MCF 10A (cell line): ENCODE measurements around the gene LRCH4. TPM values are rescaled to one million over a fixed set of nuclear protein-coding genes. Genes with fewer than 3 reads are reported as not detected.

ENCODE experiments used
- BruUV-seq: library from RNA; stranded (reverse); fragments of 400-500 nt; replicated peaks from 2 replicates; lab custom pipeline; 2021; lab: Mats Ljungman, UMichigan
- CTCF ChIA-PET: fragments of 300-600 bp; sonication (Branson Sonifier 250); formaldehyde crosslinking; extraction: SDS; loops from one replicate; lab custom pipeline; 2021; ENCODE audit warnings: antibody characterized with exemption, inconsistent platforms; lab: Yijun Ruan, JAX
- POLR2A ChIA-PET: fragments of 300-600, 350-650 bp; sonication (Branson Sonifier 250); formaldehyde crosslinking; extraction: SDS; loops from one replicate; lab custom pipeline; 2020; ENCODE audit warnings: antibody characterized with exemption, inconsistent platforms; lab: Yijun Ruan, JAX
- DNase-seq: peaks from one replicate; pipeline ENCODE4 v3.0.0-alpha.2; 2018; ENCODE audit not compliant: unreplicated experiment
- H3K27ac Mint-ChIP-seq: one replicate; pipeline ENCODE4 v1.8.0; 2022; ENCODE audit warnings: mild to moderate bottlenecking, low read depth, mixed read lengths; ENCODE audit not compliant: unreplicated experiment
- H3K27me3 Mint-ChIP-seq: one replicate; pipeline ENCODE4 v1.8.0; 2022; ENCODE audit warnings: mixed read lengths; ENCODE audit not compliant: insufficient read depth, unreplicated experiment
- H3K36me3 Mint-ChIP-seq: one replicate; pipeline ENCODE4 v1.8.0; 2022; ENCODE audit warnings: mild to moderate bottlenecking, moderate library complexity, mixed read lengths; ENCODE audit not compliant: insufficient read depth, unreplicated experiment
- H3K4me1 Mint-ChIP-seq: one replicate; pipeline ENCODE4 v1.8.0; 2022; ENCODE audit warnings: mixed read lengths; ENCODE audit not compliant: insufficient read depth, unreplicated experiment
- H3K4me3 Mint-ChIP-seq: one replicate; pipeline ENCODE4 v1.8.0; 2022; ENCODE audit warnings: mild to moderate bottlenecking, moderate library complexity, mixed read lengths; ENCODE audit not compliant: unreplicated experiment
- H3K9me3 Mint-ChIP-seq: one replicate; pipeline ENCODE4 v1.8.0; 2022; ENCODE audit warnings: mixed read lengths; ENCODE audit not compliant: unreplicated experiment
- CTCF ChIP-seq: fragments of 200-600 bp; IDR thresholded peaks from one replicate; pipeline ENCODE4 v1.8.0; 2022; ENCODE audit warnings: antibody characterized with exemption, mild to moderate bottlenecking; ENCODE audit not compliant: unreplicated experiment
- intact Hi-C: fragments of 100-400 bp; cut with micrococcal nuclease; formaldehyde crosslinking; loops from 2 replicates; pipeline ENCODE4 v1.14.1; 2022
- total RNA-seq: library from RNA; stranded (reverse); gene quantifications from 2 replicates; pipeline ENCODE4 v1.2.3, GENCODE V29; 2022

Gene LRCH4
- total RNA-seq, 1 experiment from 2014 or later, result 22.3 TPM

GRCh38 chr7:100582041-100582579 lies 3.8 kb downstream of the LRCH4 start:
- Mint-ChIP-seq H3K4me3 (no peak overlapping the region), H3K4me1 (peaks cover 13% of the 10 kb centered on the region), H3K36me3 (peaks cover 23% of the 10 kb centered on the region), H3K27me3 (no peaks in the 10 kb centered on the region), H3K27ac (no peak overlapping the region), H3K9me3 (no peaks in the 10 kb centered on the region)
- intact Hi-C loops, result no loop called here
- POLR2A ChIA-PET, result interaction anchor here (0.5 kb wide), 1 partner anchor 22 kb away, joined by 3 read pairs; no protein-coding TSS in a partner anchor
- DNase-seq, result no peak
- CTCF ChIA-PET, result interaction anchor here (0.5 to 1.3 kb wide), 3 partner anchors 18 to 109 kb away, joined by 3 to 4 read pairs (median 4); partner anchors contain the start of gene PCOLCE
- no TSS peak for BruUV-seq
- no peak for TF ChIP-seq CTCF

- Mint-ChIP-seq H3K9me3 (no peaks in the 10 kb centered on the region), H3K4me3 (no peak overlapping the region), H3K36me3 (peaks cover 27% of the 10 kb centered on the region), H3K27ac (no peak overlapping the region), H3K27me3 (no peaks in the 10 kb centered on the region), H3K4me1 (peaks cover 13% of the 10 kb centered on the region)
- POLR2A ChIA-PET, result no interaction called here
- no peak for DNase-seq
- no peak for TF ChIP-seq CTCF
- CTCF ChIA-PET, result interaction anchor here (0.6 to 1.3 kb wide), 4 partner anchors 17 to 553 kb away, joined by 3 to 4 read pairs (median 3); partner anchors contain the start of gene POP7
- BruUV-seq, result no TSS peak
- intact Hi-C loops, result no loop called here
Measured at GRCh38 chr7:100580466-100581283, 5.3 kb downstream of the LRCH4 start.

- peaks cover 30% of the 10 kb centered on the region for H3K36me3 Mint-ChIP-seq
- no peaks in the 10 kb centered on the region for H3K9me3 Mint-ChIP-seq
- TF ChIP-seq CTCF, result no peak
- no peaks in the 10 kb centered on the region for H3K27me3 Mint-ChIP-seq
- H3K4me3 Mint-ChIP-seq, result no peak overlapping the region
- intact Hi-C loops, result no loop called here
- no peak for DNase-seq
- peaks cover under 1% of the 10 kb centered on the region for H3K4me1 Mint-ChIP-seq
- CTCF ChIA-PET, result interaction anchor here (0.5 to 1.2 kb wide), 3 partner anchors 18 to 142 kb away, joined by 3 to 5 read pairs (median 4); partner anchors contain the start of gene PPP1R35
- BruUV-seq, result no TSS peak
- H3K27ac Mint-ChIP-seq, result no peak overlapping the region
- POLR2A ChIA-PET, result no interaction called here
Measured at GRCh38 chr7:100578246-100579183, 7.4 kb downstream of the LRCH4 start.
